OCI-M1 (cell line): Measurements from ENCODE around the gene AFP.
A peak's percentile ranks its signal among the peaks of the same experiment; 100 is the strongest.
"Not testable (repeated sequence)": the region's sequence is repeated elsewhere in the genome, so short reads cannot be mapped to it uniquely, and the experiment has no call there.

ENCODE experiments used
- DNase-seq: peaks from one replicate; lab custom pipeline; 2025; lab: John Stamatoyannopoulos, UW

AFP gene

GRCh38 chr4:73435984-73436383 is at the start of gene AFP:
Gene AFP, plus strand, starts transcription at chr4:73436221. Its CDS starts 42 bp downstream, at chr4:73436263.
- no peak for DNase-seq

GRCh38 chr4:73387552-73387951 is 48.5 kb upstream of the AFP start:
- DNase-seq, result no peak

GRCh38 chr4:73388887-73389286 is 47.1 kb upstream of the AFP start:
- DNase-seq, result no peak

- not testable (repeated sequence) for DNase-seq
Measured at GRCh38 chr4:73389663-73390062, 46.4 kb upstream of the AFP start.

- DNase-seq, result peak; percentile 12
Measured at GRCh38 chr4:73391774-73392173, 44.2 kb upstream of the AFP start.

GRCh38 chr4:73392936-73393335 is 43.1 kb upstream of the AFP start:
- peak; percentile 40 for DNase-seq

GRCh38 chr4:73396304-73396703 is 39.7 kb upstream of the AFP start:
- no peak for DNase-seq

GRCh38 chr4:73396993-73397972 is 38.7 kb upstream of the AFP start:
- no peak for DNase-seq

GRCh38 chr4:73401412-73401811 is 34.6 kb upstream of the AFP start:
- no peak for DNase-seq

- DNase-seq, result no peak
Measured at GRCh38 chr4:73404042-73404441, 32.0 kb upstream of the AFP start, which contains the start of gene ALB. Gene ALB, plus strand, starts transcription at chr4:73404287. Its CDS starts 41 bp downstream, at chr4:73404328.

- no peak for DNase-seq
Measured at GRCh38 chr4:73404457-73404856, 31.6 kb upstream of the AFP start.

GRCh38 chr4:73405138-73405537 is 30.9 kb upstream of the AFP start:
- no peak for DNase-seq

GRCh38 chr4:73406548-73406875 is 29.5 kb upstream of the AFP start:
- no peak for DNase-seq

- DNase-seq, result no peak
Measured at GRCh38 chr4:73407227-73407673, 28.8 kb upstream of the AFP start.

GRCh38 chr4:73408181-73408867 is 27.7 kb upstream of the AFP start:
- no peak for DNase-seq

GRCh38 chr4:73409012-73409862 is 26.8 kb upstream of the AFP start:
- DNase-seq, result no peak

GRCh38 chr4:73409978-73410548 is 26.0 kb upstream of the AFP start:
- DNase-seq, result no peak

- peak; percentile 57 for DNase-seq
Measured at GRCh38 chr4:73410916-73411730, 24.9 kb upstream of the AFP start.

- DNase-seq, result no peak
Measured at GRCh38 chr4:73411731-73412414, 24.1 kb upstream of the AFP start.

- DNase-seq, result no peak
Measured at GRCh38 chr4:73413294-73413755, 22.7 kb upstream of the AFP start.
